NT2/D1 (cell line): ENCODE results near the gene PHOSPHO1.

ENCODE experiments used
- SUZ12 ChIP-seq: IDR thresholded peaks from 2 replicates; pipeline ENCODE4 v1.6.1; 2011; ENCODE audit not compliant: insufficient read length, insufficient read depth; ENCODE audit errors: extremely low read depth
- YY1 ChIP-seq: IDR thresholded peaks from 2 replicates; pipeline ENCODE4 v1.6.1; 2011; ENCODE audit not compliant: insufficient read length, insufficient read depth
- ZNF274 ChIP-seq: IDR thresholded peaks from 2 replicates; pipeline ENCODE4 v1.6.1; 2011; ENCODE audit warnings: mild to moderate bottlenecking, low read depth, low read length

GRCh38 chr17:49254066-49254465 is 23.5 kb upstream of the PHOSPHO1 start:
- TF ChIP-seq SUZ12 (no peak), ZNF274 (no peak), YY1 (no peak)
